T-helper 1 cell (primary cell): ENCODE data around the gene HPGDS.
"Not testable (repeated sequence)": the region's sequence is repeated elsewhere in the genome, so short reads cannot be mapped to it uniquely, and the experiment has no call there.

Experiments
- DNase-seq, 5 donors: peaks; one replicate each; pipeline ENCODE4 v3.0.0-alpha.2; 2012 to 2020

The HPGDS gene

GRCh38 chr4:94307231-94307871, 35.3 kb downstream of the HPGDS start:
- DNase-seq, result no peak

- DNase-seq, result no peak
Observed at GRCh38 chr4:94306713-94307112, 35.9 kb downstream of the HPGDS start.

GRCh38 chr4:94305466-94306225, 37.0 kb downstream of the HPGDS start:
- DNase-seq, result no peak

- peak in 1 of 5 donors; percentile 27 for DNase-seq
Observed at GRCh38 chr4:94304365-94304971, 38.2 kb downstream of the HPGDS start.

GRCh38 chr4:94302191-94302590, 40.4 kb downstream of the HPGDS start:
- DNase-seq, result no peak

GRCh38 chr4:94298725-94299252, 43.8 kb downstream of the HPGDS start:
- DNase-seq, result no peak

- not testable (repeated sequence) for DNase-seq
Observed at GRCh38 chr4:94295473-94295872, 47.2 kb downstream of the HPGDS start.

GRCh38 chr4:94293981-94294380, 48.7 kb downstream of the HPGDS start:
- DNase-seq, result not testable (repeated sequence)

- DNase-seq, result no peak
Observed at GRCh38 chr4:94290245-94290644, 52.4 kb downstream of the HPGDS start.

- no peak for DNase-seq
Observed at GRCh38 chr4:94285666-94286065, 57.0 kb downstream of the HPGDS start.

GRCh38 chr4:94284889-94285288, 57.7 kb downstream of the HPGDS start:
- peak in 1 of 5 donors; percentile 2 for DNase-seq

- DNase-seq, result no peak
Observed at GRCh38 chr4:94278781-94279180, 63.9 kb downstream of the HPGDS start.

GRCh38 chr4:94277534-94277933, 65.1 kb downstream of the HPGDS start:
- DNase-seq, result no peak

GRCh38 chr4:94276204-94276603, 66.4 kb downstream of the HPGDS start:
- DNase-seq, result no peak

GRCh38 chr4:94274912-94275311, 67.7 kb downstream of the HPGDS start:
- DNase-seq, result no peak

- DNase-seq, result no peak
Observed at GRCh38 chr4:94271248-94271647, 71.4 kb downstream of the HPGDS start.

- no peak for DNase-seq
Observed at GRCh38 chr4:94267037-94267436, 75.6 kb downstream of the HPGDS start.

- no peak for DNase-seq
Observed at GRCh38 chr4:94262163-94263016, 80.2 kb downstream of the HPGDS start.

- peak in 1 of 5 donors; percentile 6 for DNase-seq
Observed at GRCh38 chr4:94256828-94257227, 85.8 kb downstream of the HPGDS start.

GRCh38 chr4:94256144-94256783, 86.4 kb downstream of the HPGDS start:
- no peak for DNase-seq

- no peak for DNase-seq
Observed at GRCh38 chr4:94253036-94253435, 89.6 kb downstream of the HPGDS start.

GRCh38 chr4:94251094-94251493, 91.5 kb downstream of the HPGDS start:
- DNase-seq, result no peak
